ENCODE data around the gene USP14.

GRCh38 chr18:181711-182110 is 23.4 kb downstream of the USP14 start:
- TF ChIP-seq POLR2A (IDR thresholded peaks at IDR 0.05; ENCODE audit: low read depth, low read length) (no peak), JUN (IDR thresholded peaks at IDR 0.05; ENCODE audit: borderline replicate concordance, insufficient read depth, insufficient read length, low read depth) (no peak)
- TF ChIP-seq, protein P1, sequence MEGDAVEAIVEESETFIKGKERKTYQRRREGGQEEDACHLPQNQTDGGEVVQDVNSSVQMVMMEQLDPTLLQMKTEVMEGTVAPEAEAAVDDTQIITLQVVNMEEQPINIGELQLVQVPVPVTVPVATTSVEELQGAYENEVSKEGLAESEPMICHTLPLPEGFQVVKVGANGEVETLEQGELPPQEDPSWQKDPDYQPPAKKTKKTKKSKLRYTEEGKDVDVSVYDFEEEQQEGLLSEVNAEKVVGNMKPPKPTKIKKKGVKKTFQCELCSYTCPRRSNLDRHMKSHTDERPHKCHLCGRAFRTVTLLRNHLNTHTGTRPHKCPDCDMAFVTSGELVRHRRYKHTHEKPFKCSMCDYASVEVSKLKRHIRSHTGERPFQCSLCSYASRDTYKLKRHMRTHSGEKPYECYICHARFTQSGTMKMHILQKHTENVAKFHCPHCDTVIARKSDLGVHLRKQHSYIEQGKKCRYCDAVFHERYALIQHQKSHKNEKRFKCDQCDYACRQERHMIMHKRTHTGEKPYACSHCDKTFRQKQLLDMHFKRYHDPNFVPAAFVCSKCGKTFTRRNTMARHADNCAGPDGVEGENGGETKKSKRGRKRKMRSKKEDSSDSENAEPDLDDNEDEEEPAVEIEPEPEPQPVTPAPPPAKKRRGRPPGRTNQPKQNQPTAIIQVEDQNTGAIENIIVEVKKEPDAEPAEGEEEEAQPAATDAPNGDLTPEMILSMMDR (IDR thresholded peaks at IDR 0.05; ENCODE audit: extremely low read depth in 1 of 2, insufficient read depth in 1 of 2, low read depth in 1 of 2, low read length in 2 of 2) = no peak
